Neural progenitor cell (in vitro differentiated cells): ENCODE data around the gene ZBTB24.

Source experiments
- CTCF ChIP-seq: fragments of 200-600 bp; sonication (generic); IDR thresholded peaks from 2 replicates; pipeline ENCODE4 v1.5.1; 2017; ENCODE audit warnings: antibody characterized with exemption, mild to moderate bottlenecking
- EZH2 ChIP-seq: fragments of 200-600 bp; sonication (generic); IDR thresholded peaks from 2 replicates; pipeline ENCODE4 v1.6.1; 2017; ENCODE audit warnings: antibody characterized with exemption, mild to moderate bottlenecking, moderate library complexity

- TF ChIP-seq CTCF (no peak), EZH2 (no peak)
These were observed 15.0 kb upstream of the ZBTB24 start for GRCh38 chr6:109498052-109498451.
